Effector CD8-positive, alpha-beta T cell (primary cell): ENCODE data around the gene OSBPL8.
"Not testable (repeated sequence)": the region's sequence is repeated elsewhere in the genome, so short reads cannot be mapped to it uniquely, and the experiment has no call there.

Source experiments
- DNase-seq: peaks from one replicate; lab custom pipeline; 2025; lab: John Stamatoyannopoulos, UW

OSBPL8 gene

GRCh38 chr12:76348079-76348901 is 211.3 kb downstream of the OSBPL8 start, which contains the start of gene BBS10:
BBS10 (minus strand) TSS chr12:76348415; CDS start chr12:76348358, 57 bp downstream.
- DNase-seq, result peak; percentile 67

- DNase-seq, result no peak
These were observed 212.7 kb downstream of the OSBPL8 start for GRCh38 chr12:76346798-76347420.

GRCh38 chr12:76346236-76346635 is 213.3 kb downstream of the OSBPL8 start:
- DNase-seq, result no peak

- DNase-seq, result no peak
These were observed 214.0 kb downstream of the OSBPL8 start for GRCh38 chr12:76345569-76345968.

GRCh38 chr12:76341436-76342030 is 218.0 kb downstream of the OSBPL8 start:
- DNase-seq, result no peak

GRCh38 chr12:76340680-76341435 is 218.7 kb downstream of the OSBPL8 start:
- no peak for DNase-seq

GRCh38 chr12:76337583-76337982 is 222.0 kb downstream of the OSBPL8 start:
- no peak for DNase-seq

- no peak for DNase-seq
These were observed 227.0 kb downstream of the OSBPL8 start for GRCh38 chr12:76332606-76333005.

- no peak for DNase-seq
These were observed 230.0 kb downstream of the OSBPL8 start for GRCh38 chr12:76329606-76330005.

- no peak for DNase-seq
These were observed 230.4 kb downstream of the OSBPL8 start for GRCh38 chr12:76329159-76329558.

GRCh38 chr12:76319595-76320319 is 239.8 kb downstream of the OSBPL8 start:
- DNase-seq, result not testable (repeated sequence)

- no peak for DNase-seq
These were observed 240.6 kb downstream of the OSBPL8 start for GRCh38 chr12:76318773-76319594.

- DNase-seq, result no peak
These were observed 241.6 kb downstream of the OSBPL8 start for GRCh38 chr12:76317976-76318375.

GRCh38 chr12:76316468-76316867 is 243.1 kb downstream of the OSBPL8 start:
- DNase-seq, result no peak

GRCh38 chr12:76313299-76313698 is 246.3 kb downstream of the OSBPL8 start:
- DNase-seq, result no peak

GRCh38 chr12:76312315-76312714 is 247.3 kb downstream of the OSBPL8 start:
- no peak for DNase-seq

- no peak for DNase-seq
These were observed 247.8 kb downstream of the OSBPL8 start for GRCh38 chr12:76311796-76312195.

- DNase-seq, result no peak
These were observed 249.5 kb downstream of the OSBPL8 start for GRCh38 chr12:76310110-76310509.

GRCh38 chr12:76308866-76309265 is 250.7 kb downstream of the OSBPL8 start:
- no peak for DNase-seq

GRCh38 chr12:76307083-76307482 is 252.5 kb downstream of the OSBPL8 start:
- no peak for DNase-seq
